ENCODE data around the gene GPLD1.

The GPLD1 gene

DNA sequence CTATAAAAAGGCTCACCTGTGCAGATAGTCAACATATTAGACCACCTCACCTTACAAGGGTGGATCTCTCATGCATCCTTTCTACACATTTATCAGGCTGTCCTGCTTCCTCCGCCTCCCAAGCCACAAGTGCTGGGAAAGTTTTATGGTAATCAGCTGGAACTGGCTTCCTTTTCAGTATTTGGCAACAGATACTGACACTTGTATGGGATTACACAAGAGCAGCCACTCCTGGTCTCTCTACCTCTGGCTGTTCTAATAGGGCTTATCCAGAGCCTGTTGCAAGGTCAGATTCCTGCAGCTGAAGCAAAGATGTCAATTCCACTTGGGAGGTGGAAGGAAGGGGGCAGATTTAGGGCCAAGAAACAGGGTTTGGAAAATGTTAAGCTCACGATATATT lies 503 bp upstream of the GPLD1 start:
- H3K9me3 Mint-ChIP-seq = no peaks in the 10 kb centered on the region
- ATAC-seq (replicated peaks) = no peak
- H3K36me3 Mint-ChIP-seq = no peaks in the 10 kb centered on the region
- H3K4me1 Mint-ChIP-seq = peaks cover 8 to 17% of the 10 kb centered on the region in 2 donors
- H3K4me3 Mint-ChIP-seq = no peak overlapping the region
- H3K27ac Mint-ChIP-seq = no peak overlapping the region
- no peak for DNase-seq
- no peaks in the 10 kb centered on the region for H3K27me3 Mint-ChIP-seq

DNA sequence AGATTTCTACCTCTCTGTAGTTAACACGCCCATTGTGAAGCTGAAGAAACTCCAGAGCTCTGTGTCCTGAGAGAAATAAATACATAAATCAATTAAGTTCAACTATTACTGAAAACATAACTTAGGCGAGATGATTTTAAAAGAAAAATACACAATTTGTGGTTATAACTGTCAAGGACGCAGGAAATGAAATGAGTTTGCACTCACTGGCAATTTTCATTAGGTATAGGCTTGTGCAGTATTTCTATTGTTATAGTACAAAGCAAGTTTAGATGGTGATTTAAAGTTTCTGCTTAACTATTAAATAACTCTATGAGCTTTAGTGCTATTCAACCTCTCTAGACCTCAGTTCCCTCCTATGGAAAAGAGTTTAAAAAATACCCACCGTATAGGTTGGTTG lies 3.3 kb downstream of the GPLD1 start:
- Mint-ChIP-seq H3K27ac (no peak overlapping the region), H3K4me3 (no peak overlapping the region)

DNA sequence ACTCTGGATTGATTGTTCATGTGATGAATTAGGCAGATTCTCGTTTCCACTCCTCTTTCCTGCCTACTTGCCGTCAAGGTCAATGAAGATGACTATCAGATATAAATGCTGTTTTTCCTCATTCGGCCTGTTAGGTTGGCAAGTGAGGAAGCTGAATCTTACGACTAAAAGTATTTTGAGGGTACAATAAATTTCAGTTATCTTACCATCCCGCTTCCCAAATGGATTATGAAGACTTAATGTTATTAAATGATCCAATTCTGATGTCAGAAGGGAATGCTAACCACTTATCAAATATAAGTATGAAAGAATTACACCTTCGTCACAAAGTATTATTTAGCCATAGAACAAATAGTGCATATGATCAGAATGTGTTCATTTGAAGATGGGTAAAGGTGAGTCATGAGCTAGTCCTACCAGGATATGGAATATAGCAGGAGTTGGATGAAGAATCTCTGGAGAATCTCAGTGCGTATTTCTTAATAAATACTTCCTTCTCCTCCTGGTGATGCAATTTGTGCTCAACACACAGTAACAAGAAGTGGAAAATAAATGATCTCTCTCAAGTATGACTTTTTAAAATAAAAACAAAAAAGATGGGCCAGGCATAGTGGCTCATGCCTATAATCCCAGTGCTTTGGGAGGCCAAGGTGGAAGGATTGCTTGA lies 4.6 kb downstream of the GPLD1 start:
- Mint-ChIP-seq H3K4me3 (no peak overlapping the region), H3K27ac (no peak overlapping the region), H3K4me1 (no peaks in the 10 kb centered on the region), H3K27me3 (no peaks in the 10 kb centered on the region), H3K9me3 (no peaks in the 10 kb centered on the region), H3K36me3 (peaks cover 0 to 1% of the 10 kb centered on the region in 2 donors)
- DNase-seq (no peak), ATAC-seq (replicated peaks) (no peak)

More for the DNA sequence above, 3.3 kb downstream of the GPLD1 start:
- DNase-seq = no peak
- no peaks in the 10 kb centered on the region for H3K4me1 Mint-ChIP-seq
- H3K36me3 Mint-ChIP-seq = no peaks in the 10 kb centered on the region
- no peak for ATAC-seq (replicated peaks)
- H3K9me3 Mint-ChIP-seq = no peaks in the 10 kb centered on the region
- no peaks in the 10 kb centered on the region for H3K27me3 Mint-ChIP-seq

DNA sequence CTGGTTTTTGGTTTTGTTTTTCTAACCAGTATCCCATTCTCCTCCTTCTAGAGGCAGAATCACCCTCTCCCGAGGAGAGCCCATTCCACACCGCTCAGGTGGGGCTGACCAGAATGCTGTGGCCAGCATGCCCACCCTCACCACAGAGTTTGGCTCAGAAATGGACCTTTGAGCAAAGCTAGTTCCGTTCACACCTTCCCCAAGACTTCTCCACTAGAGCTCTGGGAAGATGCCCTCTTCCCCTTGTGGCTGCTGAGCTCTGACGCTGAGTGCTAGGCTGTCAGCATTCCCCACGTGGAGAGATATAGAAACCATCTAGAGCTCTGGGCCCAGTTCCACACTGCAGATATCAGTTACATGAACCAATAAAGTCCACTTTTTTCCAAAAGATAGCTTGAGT lies 7.9 kb downstream of the GPLD1 start:
- Mint-ChIP-seq H3K27me3 (no peaks in the 10 kb centered on the region), H3K4me3 (no peak overlapping the region), H3K36me3 (peaks cover 0 to 1% of the 10 kb centered on the region in 2 donors), H3K4me1 (no peaks in the 10 kb centered on the region), H3K27ac (no peak overlapping the region), H3K9me3 (no peaks in the 10 kb centered on the region)
- DNase-seq = no peak
- ATAC-seq (replicated peaks) = no peak

DNA sequence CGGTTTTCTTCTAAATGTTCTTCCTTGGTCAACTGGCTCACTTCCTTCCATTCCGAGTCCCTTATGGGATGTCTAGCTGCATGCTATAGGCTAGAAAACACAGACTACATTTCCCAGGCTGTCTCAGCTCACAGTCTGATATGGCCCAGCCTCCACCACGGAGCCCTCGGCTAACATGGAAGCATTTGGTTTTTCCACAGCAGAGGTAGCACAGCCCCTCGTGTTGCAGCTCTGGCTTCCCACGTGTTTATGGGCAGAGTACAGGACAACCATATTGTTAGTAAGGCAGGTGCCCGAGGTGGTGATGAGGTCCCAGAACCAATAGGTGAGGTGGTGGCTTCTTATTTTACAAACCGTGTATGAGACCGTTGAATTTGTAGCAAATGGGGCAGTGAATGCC lies 8.7 kb downstream of the GPLD1 start:
- H3K27me3 Mint-ChIP-seq = no peaks in the 10 kb centered on the region
- H3K4me1 Mint-ChIP-seq = no peaks in the 10 kb centered on the region
- H3K4me3 Mint-ChIP-seq = no peak overlapping the region
- no peak for DNase-seq
- H3K9me3 Mint-ChIP-seq = no peaks in the 10 kb centered on the region
- peaks cover 0 to 1% of the 10 kb centered on the region in 2 donors for H3K36me3 Mint-ChIP-seq
- no peak overlapping the region for H3K27ac Mint-ChIP-seq
- no peak for ATAC-seq (replicated peaks)

DNA sequence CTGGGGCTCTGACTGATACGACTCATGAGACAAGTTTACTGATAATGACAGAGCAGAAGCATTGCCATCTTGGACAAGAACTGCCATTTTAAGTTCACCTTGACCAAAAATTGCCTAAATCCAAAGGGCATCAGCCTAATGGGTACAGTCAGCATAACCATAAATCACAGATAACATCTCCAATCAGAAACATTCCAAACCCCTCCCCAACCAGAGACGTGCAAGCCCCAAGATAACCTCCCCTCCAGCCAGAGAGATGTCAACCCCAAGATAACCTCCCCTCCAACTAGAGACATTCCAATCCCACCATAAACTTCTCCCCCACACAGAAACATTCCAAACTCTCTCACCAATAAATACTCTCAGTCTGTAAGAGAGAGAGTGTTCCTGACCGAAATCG lies 10.5 kb downstream of the GPLD1 start:
- H3K4me3 Mint-ChIP-seq = no peak overlapping the region
- H3K27me3 Mint-ChIP-seq = no peaks in the 10 kb centered on the region
- peaks cover 0 to 1% of the 10 kb centered on the region in 2 donors for H3K36me3 Mint-ChIP-seq
- no peak for ATAC-seq (replicated peaks)
- H3K27ac Mint-ChIP-seq = no peak overlapping the region
- no peaks in the 10 kb centered on the region for H3K4me1 Mint-ChIP-seq
- no peaks in the 10 kb centered on the region for H3K9me3 Mint-ChIP-seq
- DNase-seq = no peak

DNA sequence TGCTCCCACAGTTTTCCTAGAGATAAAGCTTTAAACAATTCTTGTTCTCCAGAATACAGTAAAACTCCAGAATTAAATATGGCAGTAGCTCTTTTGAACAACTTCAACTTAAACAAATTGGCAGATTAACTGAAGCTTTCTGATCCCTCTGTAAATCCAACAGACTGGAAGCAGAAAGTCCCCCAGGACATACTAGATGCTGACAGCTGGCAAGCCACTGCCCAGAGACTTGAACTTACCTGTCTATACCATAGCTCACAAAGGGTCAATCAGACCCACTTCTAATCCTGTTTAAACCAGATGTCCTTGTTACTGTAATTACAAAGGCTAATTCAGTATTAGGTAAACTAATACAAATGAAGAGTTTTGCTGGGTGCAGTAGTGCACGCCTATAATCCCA lies 12.3 kb downstream of the GPLD1 start:
- DNase-seq (no peak), ATAC-seq (replicated peaks) (no peak)
- H3K27me3 Mint-ChIP-seq = no peaks in the 10 kb centered on the region
- H3K9me3 Mint-ChIP-seq = no peaks in the 10 kb centered on the region
- H3K4me3 Mint-ChIP-seq = no peak overlapping the region
- no peaks in the 10 kb centered on the region for H3K4me1 Mint-ChIP-seq
- no peak overlapping the region for H3K27ac Mint-ChIP-seq
- H3K36me3 Mint-ChIP-seq = peaks cover 0 to 1% of the 10 kb centered on the region in 2 donors

DNA sequence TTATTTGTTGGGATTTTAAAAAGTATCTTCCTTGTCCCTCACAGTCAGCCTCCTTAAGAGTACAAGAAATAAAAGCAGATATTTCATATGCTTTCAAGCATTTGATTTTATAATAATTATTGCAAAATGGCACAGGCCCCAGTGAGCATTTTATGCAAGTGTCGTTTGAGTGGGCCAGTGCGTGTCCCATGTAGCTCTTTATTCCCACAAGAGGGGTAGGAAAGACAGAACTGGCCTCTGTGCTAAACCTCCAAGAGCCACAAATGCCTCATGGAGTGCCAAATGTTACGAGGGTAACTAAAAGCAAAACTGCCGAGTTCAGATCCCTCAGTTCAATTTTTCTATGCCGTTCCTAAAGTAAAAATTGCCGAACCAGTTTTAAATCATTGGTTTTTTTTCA lies 12.7 kb downstream of the GPLD1 start:
- Mint-ChIP-seq H3K27me3 (no peaks in the 10 kb centered on the region), H3K4me3 (no peak overlapping the region), H3K4me1 (no peaks in the 10 kb centered on the region), H3K9me3 (no peaks in the 10 kb centered on the region), H3K27ac (no peak overlapping the region), H3K36me3 (peaks cover 0 to 3% of the 10 kb centered on the region in 2 donors)
- DNase-seq = no peak
- ATAC-seq (replicated peaks) = no peak

DNA sequence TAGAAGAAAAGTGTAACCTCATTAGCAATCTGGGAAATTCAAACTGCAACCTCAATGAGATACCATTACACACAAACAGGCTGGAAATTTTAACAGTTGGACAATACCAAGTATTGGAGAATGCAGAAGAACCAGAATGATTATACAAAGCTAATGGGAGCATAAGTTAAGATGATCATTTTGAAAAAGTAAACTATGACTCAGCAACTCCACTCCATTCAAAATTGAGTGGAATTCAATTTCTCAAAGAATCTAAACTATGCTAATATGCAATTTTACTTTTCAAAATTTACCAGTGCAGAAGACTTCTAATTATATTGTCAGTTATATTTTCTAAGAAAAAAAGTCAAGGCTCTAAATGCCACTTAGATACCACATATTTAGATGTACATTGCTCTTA lies 17.2 kb downstream of the GPLD1 start:
- no peak for DNase-seq
- Mint-ChIP-seq H3K27ac (no peak overlapping the region), H3K27me3 (no peaks in the 10 kb centered on the region), H3K36me3 (peaks cover 1 to 4% of the 10 kb centered on the region in 2 donors), H3K4me1 (no peaks in the 10 kb centered on the region), H3K9me3 (no peaks in the 10 kb centered on the region), H3K4me3 (no peak overlapping the region)
- ATAC-seq (replicated peaks) = no peak

DNA sequence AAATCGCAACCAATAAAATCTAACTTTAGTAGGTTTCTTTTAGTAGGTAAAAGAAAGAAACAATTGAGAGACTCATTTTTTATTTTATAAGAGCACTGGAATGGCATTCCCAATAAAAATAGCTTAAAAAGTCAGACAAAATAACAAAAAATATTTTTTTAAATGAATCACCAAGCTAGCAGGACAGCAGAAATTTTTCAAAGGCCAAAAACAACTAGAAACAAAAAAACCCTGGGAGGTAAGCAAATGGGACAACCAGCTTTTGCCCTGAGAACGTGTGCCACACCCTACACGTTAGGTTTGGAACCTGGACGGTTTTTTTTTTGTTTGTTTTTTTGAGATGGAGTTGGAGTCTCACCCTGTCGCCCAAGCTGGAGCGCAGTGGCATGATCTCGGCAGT lies 19.6 kb downstream of the GPLD1 start:
- Mint-ChIP-seq H3K9me3 (no peaks in the 10 kb centered on the region), H3K27ac (no peak overlapping the region), H3K36me3 (peaks cover 4 to 10% of the 10 kb centered on the region in 2 donors), H3K4me1 (no peaks in the 10 kb centered on the region), H3K27me3 (no peaks in the 10 kb centered on the region), H3K4me3 (no peak overlapping the region)
- no peak for ATAC-seq (replicated peaks)
- DNase-seq = no peak

DNA sequence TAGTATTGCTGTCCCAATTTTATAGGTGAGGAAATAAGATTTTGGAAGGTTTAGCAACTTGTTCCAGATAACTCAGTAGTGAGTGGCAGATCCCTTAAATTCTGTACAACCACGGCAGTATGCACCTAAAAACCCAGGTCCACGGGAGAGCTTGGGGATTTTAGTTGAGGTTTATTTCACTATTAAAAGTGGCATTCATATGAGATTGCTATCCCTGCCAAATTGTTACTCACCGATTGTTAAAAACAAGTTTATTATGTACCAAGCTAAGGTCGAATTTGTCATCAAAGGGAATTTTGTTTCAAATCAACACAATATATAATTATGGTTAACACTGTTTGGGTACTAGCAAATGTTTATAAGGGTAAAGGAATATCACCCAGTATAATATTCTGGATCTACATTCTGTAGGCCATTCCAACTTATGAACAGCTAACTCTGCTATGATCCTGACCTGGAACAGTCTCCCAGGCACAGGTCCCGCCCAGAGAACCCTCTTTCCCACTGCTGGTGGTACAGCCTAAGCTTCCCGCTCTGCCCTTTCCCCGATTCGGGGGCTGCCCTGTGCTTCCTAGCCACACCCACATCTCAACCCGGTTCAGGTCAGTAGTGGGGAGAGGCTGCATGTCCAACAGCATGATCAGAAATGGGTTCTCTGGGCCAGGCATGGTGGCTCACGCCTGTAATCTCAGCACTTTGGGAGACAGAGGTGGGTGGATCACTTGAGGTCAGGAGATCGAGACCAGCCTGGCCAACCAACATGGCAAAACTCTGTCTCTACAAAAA lies 24.9 kb downstream of the GPLD1 start:
- H3K27me3 Mint-ChIP-seq = no peaks in the 10 kb centered on the region
- H3K9me3 Mint-ChIP-seq = no peaks in the 10 kb centered on the region
- peaks cover 3 to 9% of the 10 kb centered on the region in 2 donors for H3K36me3 Mint-ChIP-seq
- H3K4me1 Mint-ChIP-seq = no peaks in the 10 kb centered on the region
- no peak for DNase-seq
- no peak overlapping the region for H3K4me3 Mint-ChIP-seq
- no peak for ATAC-seq (replicated peaks)
- H3K27ac Mint-ChIP-seq = no peak overlapping the region

DNA sequence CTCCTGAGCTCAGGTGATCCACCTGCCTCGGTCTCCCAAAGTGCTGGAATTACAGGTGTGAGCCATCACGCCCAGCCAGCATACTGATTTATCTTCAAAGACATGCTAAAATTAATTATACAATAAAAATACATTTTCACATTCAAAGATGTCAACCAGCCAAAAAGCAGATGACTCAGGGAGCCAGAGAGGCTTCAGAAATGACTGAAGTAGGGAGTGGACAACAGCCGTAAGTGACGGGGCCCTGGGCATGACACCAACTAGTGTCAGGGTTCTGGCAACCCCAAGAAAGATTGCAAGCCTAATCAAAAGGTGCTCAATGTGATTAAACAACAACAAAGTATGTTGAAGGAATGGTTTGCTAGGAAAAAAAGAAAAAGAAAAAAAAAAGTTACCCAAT lies 28.4 kb downstream of the GPLD1 start:
- no peak overlapping the region for H3K4me3 Mint-ChIP-seq
- H3K9me3 Mint-ChIP-seq = no peaks in the 10 kb centered on the region
- H3K27ac Mint-ChIP-seq = no peak overlapping the region
- ATAC-seq (replicated peaks) = no peak
- H3K36me3 Mint-ChIP-seq = peaks cover 3 to 6% of the 10 kb centered on the region in 2 donors
- H3K4me1 Mint-ChIP-seq = no peaks in the 10 kb centered on the region
- no peak for DNase-seq
- no peaks in the 10 kb centered on the region for H3K27me3 Mint-ChIP-seq

DNA sequence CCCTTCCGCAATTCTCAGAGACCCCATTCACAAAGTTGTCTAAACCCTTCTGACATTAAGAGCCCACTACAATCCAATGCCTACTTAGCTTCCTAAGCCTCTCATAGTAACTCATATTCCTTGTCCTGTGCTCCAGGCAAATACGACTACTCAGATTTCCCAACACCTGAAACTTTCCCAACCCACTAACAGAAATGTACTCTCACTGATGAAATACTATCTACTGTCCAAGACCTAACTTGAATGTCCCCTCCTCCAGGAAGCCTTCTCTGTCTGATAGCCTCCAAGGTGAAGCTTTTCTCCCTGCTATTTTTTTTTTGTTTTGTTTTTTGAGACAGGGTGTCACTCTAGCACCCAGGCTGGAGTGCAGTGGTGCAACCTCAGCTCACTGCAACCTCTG lies 30.4 kb downstream of the GPLD1 start:
- Mint-ChIP-seq H3K4me1 (no peaks in the 10 kb centered on the region), H3K36me3 (peaks cover 2 to 3% of the 10 kb centered on the region in 2 donors), H3K4me3 (no peak overlapping the region), H3K27me3 (no peaks in the 10 kb centered on the region), H3K9me3 (no peaks in the 10 kb centered on the region), H3K27ac (no peak overlapping the region)
- DNase-seq = no peak
- ATAC-seq (replicated peaks) = no peak

DNA sequence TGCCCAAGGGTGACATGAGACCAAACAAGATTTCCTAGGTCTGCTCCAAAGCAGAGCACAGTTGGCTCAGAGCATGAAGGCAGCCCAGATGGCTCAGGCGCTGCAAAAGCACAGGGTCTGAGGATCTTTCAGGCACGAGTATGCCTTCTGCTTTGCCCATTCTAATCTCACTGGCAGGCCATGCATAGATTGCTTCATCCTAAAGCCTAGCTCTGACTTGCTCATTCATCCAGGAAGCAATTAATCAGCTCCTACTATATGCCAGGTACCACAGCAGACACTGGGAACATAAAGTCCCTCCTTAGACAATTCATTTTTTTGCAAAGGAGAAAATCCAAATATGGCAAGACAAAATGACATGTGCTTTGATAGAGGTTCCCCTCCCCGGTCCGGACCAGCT lies 31.2 kb downstream of the GPLD1 start:
- ATAC-seq (replicated peaks) (no peak), DNase-seq (no peak)
- H3K36me3 Mint-ChIP-seq = peaks cover 2 to 3% of the 10 kb centered on the region in 2 donors

DNA sequence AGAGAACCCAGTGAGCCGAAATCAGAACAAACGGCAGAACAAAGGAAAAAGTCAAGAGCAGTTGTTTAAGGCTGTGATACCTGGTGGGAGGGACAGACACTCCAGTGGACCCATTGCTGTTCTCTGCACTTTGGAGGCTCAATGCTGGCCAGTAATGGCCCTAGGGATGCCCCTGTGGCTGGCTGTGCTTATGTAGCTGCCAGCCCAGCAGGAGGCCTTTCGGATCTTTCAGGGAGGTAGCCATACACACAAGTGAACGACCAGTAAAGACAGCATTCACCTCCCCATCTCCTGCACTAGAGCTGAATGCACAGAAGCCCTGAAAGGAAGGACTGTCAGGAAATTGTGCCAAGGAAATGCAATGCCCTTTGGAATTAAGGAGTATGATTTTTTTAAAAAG lies 34.3 kb downstream of the GPLD1 start:
- Mint-ChIP-seq H3K27ac (no peak overlapping the region), H3K4me1 (no peaks in the 10 kb centered on the region), H3K9me3 (no peaks in the 10 kb centered on the region), H3K27me3 (no peaks in the 10 kb centered on the region), H3K36me3 (peaks cover 2 to 3% of the 10 kb centered on the region in 2 donors), H3K4me3 (no peak overlapping the region)
- no peak for DNase-seq
- no peak for ATAC-seq (replicated peaks)

More for the DNA sequence above, 31.2 kb downstream of the GPLD1 start:
- Mint-ChIP-seq H3K4me1 (no peaks in the 10 kb centered on the region), H3K9me3 (no peaks in the 10 kb centered on the region), H3K27me3 (no peaks in the 10 kb centered on the region), H3K4me3 (no peak overlapping the region), H3K27ac (no peak overlapping the region)
